Measurements from ENCODE around the gene TMED9.

The TMED9 gene

DNA sequence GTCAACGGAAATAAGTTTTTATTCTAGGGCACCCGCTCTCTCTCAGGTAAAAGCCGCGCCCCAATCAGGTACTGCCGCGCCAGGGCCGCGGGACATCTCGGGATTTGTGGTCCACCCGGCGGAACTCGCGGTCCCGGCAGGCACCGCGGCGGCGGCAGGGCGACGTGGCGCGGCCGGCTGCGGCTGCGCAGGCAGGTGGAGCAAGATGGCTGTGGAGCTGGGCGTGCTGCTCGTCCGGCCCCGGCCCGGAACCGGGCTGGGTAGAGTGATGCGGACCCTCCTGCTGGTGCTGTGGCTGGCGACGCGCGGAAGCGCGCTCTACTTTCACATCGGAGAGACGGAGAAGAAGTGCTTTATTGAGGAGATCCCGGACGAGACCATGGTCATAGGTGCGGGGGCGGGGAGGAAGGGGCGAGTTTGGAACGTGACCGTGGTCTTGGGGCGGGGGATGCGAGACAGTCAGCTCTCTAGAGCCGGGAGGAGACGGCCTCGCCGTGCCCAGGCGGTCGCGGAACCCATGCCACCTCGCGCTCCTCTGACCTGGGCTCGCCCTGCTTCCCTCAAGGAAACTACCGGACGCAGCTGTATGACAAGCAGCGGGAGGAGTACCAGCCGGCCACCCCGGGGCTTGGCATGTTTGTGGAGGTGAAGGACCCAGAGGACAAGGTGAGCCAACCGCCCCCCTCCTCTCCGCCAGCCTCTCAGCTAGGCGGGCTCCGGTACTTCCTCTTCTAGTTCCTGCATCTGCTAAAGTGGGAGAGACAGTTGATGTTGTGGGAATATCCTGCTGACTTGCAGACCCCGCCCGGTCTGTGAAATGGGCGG, at the start of gene TMED9:
Gene TMED9, plus strand, starts transcription at position 194 of the 825 bp plus-strand sequence. Its CDS starts 12 bp downstream, at position 206.
- Histone ChIP-seq H3K4me3 (peak within 1 kb of the TSS; percentile 80), H3K27ac (peak within 1 kb of the TSS; percentile 73 to 82)
- peak; percentile 88 for DNase-seq (ENCODE audit: low spot score)
- TF ChIP-seq, protein P1, sequence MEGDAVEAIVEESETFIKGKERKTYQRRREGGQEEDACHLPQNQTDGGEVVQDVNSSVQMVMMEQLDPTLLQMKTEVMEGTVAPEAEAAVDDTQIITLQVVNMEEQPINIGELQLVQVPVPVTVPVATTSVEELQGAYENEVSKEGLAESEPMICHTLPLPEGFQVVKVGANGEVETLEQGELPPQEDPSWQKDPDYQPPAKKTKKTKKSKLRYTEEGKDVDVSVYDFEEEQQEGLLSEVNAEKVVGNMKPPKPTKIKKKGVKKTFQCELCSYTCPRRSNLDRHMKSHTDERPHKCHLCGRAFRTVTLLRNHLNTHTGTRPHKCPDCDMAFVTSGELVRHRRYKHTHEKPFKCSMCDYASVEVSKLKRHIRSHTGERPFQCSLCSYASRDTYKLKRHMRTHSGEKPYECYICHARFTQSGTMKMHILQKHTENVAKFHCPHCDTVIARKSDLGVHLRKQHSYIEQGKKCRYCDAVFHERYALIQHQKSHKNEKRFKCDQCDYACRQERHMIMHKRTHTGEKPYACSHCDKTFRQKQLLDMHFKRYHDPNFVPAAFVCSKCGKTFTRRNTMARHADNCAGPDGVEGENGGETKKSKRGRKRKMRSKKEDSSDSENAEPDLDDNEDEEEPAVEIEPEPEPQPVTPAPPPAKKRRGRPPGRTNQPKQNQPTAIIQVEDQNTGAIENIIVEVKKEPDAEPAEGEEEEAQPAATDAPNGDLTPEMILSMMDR (IDR thresholded peaks at IDR 0.05): no peak

DNA sequence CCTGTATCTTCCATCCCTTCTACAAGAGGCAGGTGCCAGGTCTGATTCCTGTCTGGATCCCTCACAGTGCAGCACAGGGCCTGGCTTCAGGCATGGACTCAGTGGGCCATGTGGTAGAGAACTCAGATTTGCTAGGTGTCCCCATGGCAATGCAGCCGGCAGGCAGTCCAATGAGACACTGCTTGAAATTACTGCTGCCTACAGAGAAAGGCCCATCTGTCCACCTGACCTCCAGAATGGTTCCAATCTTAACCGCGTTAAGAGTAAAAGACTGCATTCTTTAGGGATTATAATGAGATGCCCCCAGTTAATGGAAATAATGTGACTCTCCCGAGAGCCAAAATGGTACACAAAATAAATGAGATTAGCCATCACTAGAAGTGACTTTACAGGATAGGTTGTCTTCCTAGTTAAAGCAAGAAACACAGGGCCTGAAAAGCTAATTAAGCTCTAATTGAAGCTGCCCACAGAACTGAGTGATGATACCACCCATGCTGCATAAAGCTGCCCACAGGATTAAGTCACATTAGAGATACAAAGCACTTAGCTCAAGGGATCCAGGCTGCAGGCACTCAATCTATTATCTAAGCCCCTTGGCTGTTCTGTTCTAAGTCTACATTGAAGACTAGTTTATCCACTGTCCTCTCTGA, 49.1 kb upstream of the TMED9 start:
- no peak for DNase-seq (ENCODE audit: low spot score)
- no peak overlapping the region for H3K4me3 ChIP-seq
- peak overlapping the region in 1 of 2 donors; percentile 17 for H3K27ac ChIP-seq
- TF ChIP-seq, protein P1 (IDR thresholded peaks at IDR 0.05): no peak

DNA sequence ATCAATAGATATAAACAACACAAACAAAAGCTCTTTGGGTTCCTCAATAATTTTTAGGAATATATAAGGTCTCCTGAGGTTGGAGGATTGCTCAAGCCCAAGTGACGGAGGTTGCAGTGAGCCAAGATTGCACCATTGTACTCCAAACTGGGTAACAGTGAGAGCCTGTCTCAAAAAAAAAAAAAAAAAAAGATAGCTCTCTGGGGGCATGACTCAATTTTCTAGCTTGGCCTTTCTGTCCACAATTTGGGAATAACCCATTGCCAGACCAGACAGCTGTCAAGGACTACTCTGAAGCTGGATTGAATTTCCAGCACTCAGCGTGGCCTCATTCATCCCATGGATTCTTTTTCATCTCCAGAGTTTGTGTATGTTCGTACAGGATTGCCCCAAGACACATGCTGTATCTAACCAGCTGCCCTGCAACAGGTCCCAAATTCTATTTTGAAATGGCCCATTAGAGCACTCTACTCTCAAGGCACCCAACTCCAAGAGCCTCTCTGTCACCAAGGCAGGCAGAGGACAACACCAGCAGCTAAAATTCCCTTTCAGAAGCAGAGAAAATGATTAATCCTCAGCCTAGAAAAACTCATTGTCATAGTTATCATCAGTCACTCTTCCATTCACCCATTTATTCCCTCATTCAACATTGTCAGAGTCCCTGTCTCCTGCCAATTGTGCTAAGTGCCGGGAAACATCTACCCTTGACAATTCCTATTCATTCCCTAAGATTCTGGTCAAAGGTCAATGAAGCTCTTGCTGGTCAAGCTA, 46.3 kb upstream of the TMED9 start:
- DNase-seq (ENCODE audit: low spot score): peak; percentile 84
- TF ChIP-seq, protein P1 (IDR thresholded peaks at IDR 0.05): no peak
- Histone ChIP-seq H3K4me3 (peak overlapping the region; percentile 54), H3K27ac (peak overlapping the region; percentile 79 to 96)

DNA sequence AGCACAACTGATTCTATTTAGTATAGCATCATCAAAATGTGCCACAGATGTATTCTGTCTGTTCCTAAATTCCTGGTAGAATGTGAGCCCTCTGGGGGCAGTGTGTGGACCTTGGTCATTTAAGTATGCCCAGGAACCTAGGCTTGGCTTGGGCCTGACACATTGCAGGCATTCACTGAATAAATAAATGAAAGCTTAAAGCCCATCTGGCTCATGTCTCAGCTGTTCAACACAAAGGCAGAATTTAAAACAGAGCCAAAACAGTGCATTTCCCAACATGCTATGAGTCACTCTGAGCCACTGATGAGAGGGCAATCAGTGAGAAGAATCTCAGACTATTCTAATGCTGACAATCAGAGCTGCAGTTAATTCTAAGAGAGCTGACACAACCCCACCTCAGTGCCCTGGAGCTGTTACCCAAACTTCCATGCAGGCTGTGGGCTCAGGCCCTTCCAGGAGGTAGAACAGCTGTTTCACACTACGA, 45.7 kb upstream of the TMED9 start:
- Histone ChIP-seq H3K4me3 (peak overlapping the region; percentile 54), H3K27ac (peak overlapping the region; percentile 79 to 96)
- TF ChIP-seq, protein P1 (IDR thresholded peaks at IDR 0.05): no peak
- DNase-seq (ENCODE audit: low spot score): peak; percentile 84

DNA sequence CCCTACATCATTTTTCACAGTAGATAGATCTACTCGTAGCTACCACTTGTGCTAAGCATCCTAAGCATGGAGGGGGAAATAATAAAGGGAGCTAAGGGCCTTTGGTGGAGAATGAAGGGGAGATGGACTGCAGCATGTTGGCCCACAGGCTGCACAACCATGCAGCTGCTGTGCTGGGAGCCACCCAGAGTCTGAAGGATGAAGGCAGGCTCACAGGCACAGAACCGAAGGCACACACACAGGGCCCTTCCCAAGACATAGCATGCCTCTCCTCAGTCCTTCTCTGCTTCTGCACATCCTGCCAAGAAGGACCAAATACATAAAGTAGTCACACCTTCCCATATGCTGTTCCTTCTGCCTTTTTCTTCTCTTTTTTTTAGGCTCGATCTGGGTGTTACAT, 44.3 kb upstream of the TMED9 start:
- Histone ChIP-seq H3K27ac (peak overlapping the region in 1 of 2 donors; percentile 48), H3K4me3 (no peak overlapping the region)
- DNase-seq (ENCODE audit: low spot score): no peak
- TF ChIP-seq, protein P1 (IDR thresholded peaks at IDR 0.05): no peak

DNA sequence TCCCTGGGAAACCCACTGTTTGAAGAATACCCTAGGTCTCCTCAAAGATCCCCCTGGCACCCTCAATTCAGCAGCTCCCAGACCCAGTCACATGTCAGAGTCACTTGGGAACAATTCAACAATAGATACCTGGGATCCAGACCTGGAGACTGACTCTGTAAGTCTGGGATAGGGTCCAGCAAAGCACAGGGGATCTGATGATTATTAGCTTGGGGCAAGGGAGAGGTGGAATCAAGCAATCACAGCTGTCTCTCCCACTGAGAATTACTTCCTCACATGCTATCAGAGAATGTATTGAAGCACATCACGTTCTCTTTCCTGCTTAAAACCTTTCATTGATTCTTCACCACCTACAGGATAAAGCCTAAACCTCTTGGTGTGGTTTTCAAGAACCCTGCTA, 43.5 kb upstream of the TMED9 start:
- Histone ChIP-seq H3K27ac (peak overlapping the region in 1 of 2 donors; percentile 21), H3K4me3 (no peak overlapping the region)
- TF ChIP-seq, protein P1 (IDR thresholded peaks at IDR 0.05): no peak
- DNase-seq (ENCODE audit: low spot score): no peak

All from coronary artery (tissue), 2 donors.